ENCODE measurements around the gene EMC1. TPM values are rescaled to one million over a fixed set of nuclear protein-coding genes. Genes with fewer than 3 reads are reported as not detected.

Gene EMC1
- polyA plus RNA-seq, 2 of the 4 experiments (the other 2 are of a cell fraction), result 25.8 to 32.2 TPM

- TF ChIP-seq ELK1 (IDR thresholded peaks at IDR 0.05; ENCODE audit: low read depth, low read length), result no peak
- TF ChIP-seq CEBPB (IDR thresholded peaks at IDR 0.05), result no peak
- no peak for TF ChIP-seq SREBF2 (IDR thresholded peaks at IDR 0.05)
- TF ChIP-seq NFE2L2 (conservative IDR thresholded peaks at IDR 0.05; ENCODE audit: low read length), result no peak
- TF ChIP-seq POLR2AphosphoS2 (conservative IDR thresholded peaks at IDR 0.05; ENCODE audit: low read length), result no peak
- TF ChIP-seq RFX5 (IDR thresholded peaks at IDR 0.05), result no peak
- no peak for TF ChIP-seq CBX2 (IDR thresholded peaks at IDR 0.05; ENCODE audit: borderline replicate concordance, low read depth)
- TF ChIP-seq RNF2 (IDR thresholded peaks at IDR 0.05; ENCODE audit: borderline replicate concordance, low read depth), result no peak
- TF ChIP-seq POLR2A (IDR thresholded peaks at IDR 0.05; ENCODE audit: low read length), result no peak
- TF ChIP-seq JUNB (IDR thresholded peaks at IDR 0.05), result no peak
- H3K9me3 ChIP-seq, result no peaks in the 10 kb centered on the region
- DNase-seq (ENCODE audit: low read depth in 1 of 2, low spot score in 1 of 2), result no peak
- no peak overlapping the region for H3K4me3 ChIP-seq
- POLR2A ChIA-PET, result no interaction called here
- H3K27ac ChIP-seq, result no peak overlapping the region; a peak in 1 of 6 replicates
- CTCF ChIA-PET, result interaction anchor here (0.7 to 1.8 kb wide), 9 partner anchors 12 to 64 kb away, joined by 3 to 4 read pairs (median 3); no protein-coding TSS in a partner anchor
- no peak for ATAC-seq
- no peaks in the 10 kb centered on the region for H3K4me1 ChIP-seq
- no peak for FAIRE-seq
- WGBS (ENCODE audit: missing lambda C conversion rate), result 59% methylated on average over 5 of the region's 5 CpGs
- H3K4me2 ChIP-seq, result no peak overlapping the region
Observed at GRCh38 chr1:19178734-19179398, 72.5 kb downstream of the EMC1 start.

GRCh38 chr1:19177811-19178210 lies 73.5 kb downstream of the EMC1 start:
- no peaks in the 10 kb centered on the region for H3K9me3 ChIP-seq
- POLR2A ChIA-PET, result no interaction called here
- FAIRE-seq (no peak), ATAC-seq (no peak), DNase-seq (ENCODE audit: low read depth in 1 of 2, low spot score in 1 of 2) (no peak)
- TF ChIP-seq SREBF2 (IDR thresholded peaks at IDR 0.05) (no peak), CBX2 (IDR thresholded peaks at IDR 0.05; ENCODE audit: borderline replicate concordance, low read depth) (no peak), POLR2A (IDR thresholded peaks at IDR 0.05; ENCODE audit: low read length) (no peak)
- no peak overlapping the region for H3K4me2 ChIP-seq
- H3K4me1 ChIP-seq, result no peaks in the 10 kb centered on the region
- H3K27ac ChIP-seq, result no peak overlapping the region
- CTCF ChIA-PET, result interaction anchor here (0.7 to 1.2 kb wide), 2 partner anchors 12 to 63 kb away, joined by 3 read pairs; no protein-coding TSS in a partner anchor
- H3K4me3 ChIP-seq, result no peak overlapping the region
- 93% methylated on average over 2 of the region's 2 CpGs for WGBS (ENCODE audit: missing lambda C conversion rate)

GRCh38 chr1:19169642-19170041 lies 81.7 kb downstream of the EMC1 start:
- no peak overlapping the region for H3K4me3 ChIP-seq
- ChIA-PET CTCF (no interaction called here), POLR2A (no interaction called here)
- no peak overlapping the region for H3K27ac ChIP-seq
- no peak for FAIRE-seq
- 87% methylated on average over 2 of the region's 2 CpGs for WGBS (ENCODE audit: missing lambda C conversion rate)
- TF ChIP-seq RNF2 (IDR thresholded peaks at IDR 0.05; ENCODE audit: borderline replicate concordance, low read depth) (no peak), HMGXB4 (CRISPR knock-in tag; IDR thresholded peaks at IDR 0.05; ENCODE audit: borderline replicate concordance) (no peak), USF2 (IDR thresholded peaks at IDR 0.05) (no peak), HEYL (CRISPR knock-in tag; IDR thresholded peaks at IDR 0.05) (no peak), NR3C1 (IDR thresholded peaks at IDR 0.05) (no peak), PHF8 (IDR thresholded peaks at IDR 0.05; ENCODE audit: borderline replicate concordance, low read depth) (no peak), RAD21 (conservative IDR thresholded peaks at IDR 0.05 in 1 of 2, IDR thresholded peaks at IDR 0.05 in 1 of 2) (no peak), RARB (CRISPR knock-in tag; IDR thresholded peaks at IDR 0.05) (no peak), REST (IDR thresholded peaks at IDR 0.05) (no peak), SMC3 (IDR thresholded peaks at IDR 0.05) (no peak), KDM5A (IDR thresholded peaks at IDR 0.05) (no peak), PBX3 (IDR thresholded peaks at IDR 0.05) (no peak), ATOH8 (CRISPR knock-in tag; IDR thresholded peaks at IDR 0.05; ENCODE audit: low read depth) (no peak), POLR2A (IDR thresholded peaks at IDR 0.05; ENCODE audit: low read length) (no peak), POLR2AphosphoS2 (conservative IDR thresholded peaks at IDR 0.05; ENCODE audit: low read length) (no peak), NFE2L2 (conservative IDR thresholded peaks at IDR 0.05; ENCODE audit: low read length) (no peak)
- peaks cover 3% of the 10 kb centered on the region; the same call in 1 of the 3 replicates for H3K4me1 ChIP-seq
- DNase-seq (ENCODE audit: low read depth in 1 of 2, low spot score in 1 of 2), result no peak
- no peak for ATAC-seq
- no peaks in the 10 kb centered on the region for H3K9me3 ChIP-seq
- H3K4me2 ChIP-seq, result no peak overlapping the region

Measured in A549 (cell line).